ENCODE data around the gene PMS1.

GRCh38 chr2:189851174-189851826 lies 67.0 kb downstream of the PMS1 start:
- TF ChIP-seq CTCF (IDR thresholded peaks at IDR 0.05; ENCODE audit: extremely low read depth in 1 of 2, insufficient read depth in 1 of 2, low read depth in 1 of 2, low read length in 2 of 2): no peak
- TF ChIP-seq POLR2A (IDR thresholded peaks at IDR 0.05; ENCODE audit: low read depth, low read length): no peak
- TF ChIP-seq EZH2 (IDR thresholded peaks at IDR 0.05; ENCODE audit: borderline replicate concordance, low read depth, low read length, severe bottlenecking): no peak
- TF ChIP-seq POLR2AphosphoS5 (IDR thresholded peaks at IDR 0.05; ENCODE audit: insufficient read depth, low read depth, low read length): no peak
- no peak for TF ChIP-seq MYC (IDR thresholded peaks at IDR 0.05; ENCODE audit: low read depth, low read length)
- TF ChIP-seq JUN (IDR thresholded peaks at IDR 0.05; ENCODE audit: borderline replicate concordance, insufficient read depth, insufficient read length, low read depth): no peak

Data from endothelial cell of umbilical vein (primary cell).